Measurements from ENCODE around the gene TMEM259. TPM values are rescaled to one million over a fixed set of nuclear protein-coding genes. Genes with fewer than 3 reads are reported as not detected.

Gene TMEM259
- total and polyA plus RNA-seq, 2 of the 13 experiments (the other 11 are each of a cell fraction or from before 2014, with no cell fraction given): 64.7 to 164 TPM

- TF ChIP-seq SRSF1 (optimal IDR thresholded peaks at IDR 0.05; ENCODE audit: low read depth, low read length) (no peak), SAP130 (CRISPR knock-in tag; IDR thresholded peaks at IDR 0.05; ENCODE audit: low read depth) (peak; percentile 70), THAP11 (CRISPR knock-in tag; IDR thresholded peaks at IDR 0.05) (peak; percentile 13; the same call in 1 of the 2 replicates), ZNF607 (CRISPR knock-in tag; IDR thresholded peaks at IDR 0.05; ENCODE audit: borderline replicate concordance) (0 out of 2 replicates have a peak, but pooled peaks have one; percentile 15), TFAP4 (IDR thresholded peaks at IDR 0.05; ENCODE audit: borderline replicate concordance, low read depth) (peak; percentile 67; the same call in 1 of the 2 replicates), ZNF441 (CRISPR knock-in tag; IDR thresholded peaks at IDR 0.05; ENCODE audit: borderline replicate concordance) (peak; percentile 58; the same call in 1 of the 2 replicates), PPARG (CRISPR knock-in tag; conservative IDR thresholded peaks at IDR 0.05) (0 out of 2 replicates have a peak, but pooled peaks have one; percentile 12), THAP9 (CRISPR knock-in tag; IDR thresholded peaks at IDR 0.05; ENCODE audit: borderline replicate concordance) (peak; percentile 21; the same call in 1 of the 2 replicates), ZNF563 (CRISPR knock-in tag; IDR thresholded peaks at IDR 0.05) (no peak), TFDP2 (CRISPR knock-in tag; IDR thresholded peaks at IDR 0.05) (peak; percentile 31; the same call in 1 of the 2 replicates), KDM1A (CRISPR knock-in tag; IDR thresholded peaks at IDR 0.05) (0 out of 2 replicates have a peak, but pooled peaks have one; percentile 57), MAX (IDR thresholded peaks at IDR 0.05) (peak; percentile 66), ZNF44 (CRISPR knock-in tag; IDR thresholded peaks at IDR 0.05) (no peak), ETV5 (CRISPR knock-in tag; IDR thresholded peaks at IDR 0.05; ENCODE audit: borderline replicate concordance) (0 out of 2 replicates have a peak, but pooled peaks have one; percentile 13), ZNF777 (CRISPR knock-in tag; IDR thresholded peaks at IDR 0.05) (peak; percentile 24; the same call in 1 of the 2 replicates), PATZ1 (CRISPR knock-in tag; IDR thresholded peaks at IDR 0.05) (peak; percentile 74), ZNF747 (CRISPR knock-in tag; IDR thresholded peaks at IDR 0.05; ENCODE audit: borderline replicate concordance) (0 out of 2 replicates have a peak, but pooled peaks have one; percentile 7), ZNF567 (CRISPR knock-in tag; IDR thresholded peaks at IDR 0.05; ENCODE audit: borderline replicate concordance) (0 out of 2 replicates have a peak, but pooled peaks have one; percentile 33), SRY (CRISPR knock-in tag; IDR thresholded peaks at IDR 0.05) (peak; percentile 72; the same call in 1 of the 2 replicates), ZNF629 (CRISPR knock-in tag; conservative IDR thresholded peaks at IDR 0.05) (peak; percentile 99), ATF7-NPFF (CRISPR knock-in tag; IDR thresholded peaks at IDR 0.05; ENCODE audit: low read depth) (peak; percentile 14; the same call in 1 of the 2 replicates), ZNF556 (CRISPR knock-in tag; IDR thresholded peaks at IDR 0.05; ENCODE audit: borderline replicate concordance) (0 out of 2 replicates have a peak, but pooled peaks have one; percentile 56)
Measured at GRCh38 chr19:1066748-1067340, 45.9 kb upstream of the TMEM259 start, which contains the start of gene ARHGAP45 (continued).

All from HepG2 (cell line).